ENCODE results near the gene INPP5A. TPM values are rescaled to one million over a fixed set of nuclear protein-coding genes. Genes with fewer than 3 reads are reported as not detected.

The INPP5A gene
- total and polyA plus RNA-seq, 4 donors = 12.4 to 39.9 (median 28.2) TPM

DNA sequence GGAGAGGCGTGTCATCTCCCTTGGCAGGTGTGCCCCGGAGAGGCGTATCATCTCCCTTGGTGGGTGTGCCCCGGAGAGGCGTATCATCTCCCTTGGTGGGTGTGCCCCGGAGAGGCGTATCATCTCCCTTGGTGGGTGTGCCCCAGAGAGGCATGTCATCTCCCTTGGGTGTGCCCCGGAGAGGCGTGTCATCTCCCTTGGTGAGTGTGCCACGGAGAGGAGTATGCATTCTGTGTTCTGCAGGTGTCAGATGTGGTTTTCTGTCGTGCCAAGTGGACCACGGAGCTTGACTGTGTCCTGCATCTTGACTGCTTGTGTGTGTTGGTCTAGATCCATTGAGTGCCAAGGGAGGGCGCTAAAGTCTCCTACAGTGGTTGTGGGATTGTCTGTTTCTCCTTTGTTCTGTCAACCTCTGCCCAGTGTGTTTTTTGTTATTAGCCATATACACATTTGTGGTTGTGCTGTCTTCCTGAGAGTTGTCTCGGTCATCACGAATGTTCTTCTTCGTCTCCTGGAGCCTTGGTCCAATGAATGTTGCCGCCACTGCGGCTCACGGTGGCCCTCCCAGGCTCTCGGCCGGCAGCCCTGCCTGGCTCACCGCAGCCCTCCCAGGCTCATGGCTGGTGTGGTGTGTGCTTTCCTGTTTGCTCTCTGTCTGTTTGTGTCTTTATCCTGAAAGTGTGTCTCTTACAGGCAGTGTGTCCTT, 96.8 kb downstream of the INPP5A start:
- ATAC-seq (ENCODE audit: insufficient read depth, low FRiP score) (no peak), DNase-seq (no peak)
- peaks cover 9 to 21% (median 18%) of the 10 kb centered on the region in 5 donors for H3K4me1 ChIP-seq (ENCODE audit: control insufficient read depth in 5 of 5, insufficient read depth in 5 of 5, low read length in 5 of 5)
- no peak overlapping the region for H3K27ac ChIP-seq (ENCODE audit: low read depth in 1 of 2, low read length in 1 of 2)
- no peak overlapping the region for H3K4me3 ChIP-seq
- H3K9ac ChIP-seq (ENCODE audit: insufficient read depth in 1 of 2, low read length in 2 of 2) = no peak overlapping the region
- H3K36me3 ChIP-seq (ENCODE audit: control insufficient read depth in 4 of 4, insufficient read depth in 4 of 4, low read length in 4 of 4) = no peaks in the 10 kb centered on the region
- 83 to 88% methylated on average over 22 of the region's 22 CpGs for WGBS, 2 donors
- TF ChIP-seq, protein P1, sequence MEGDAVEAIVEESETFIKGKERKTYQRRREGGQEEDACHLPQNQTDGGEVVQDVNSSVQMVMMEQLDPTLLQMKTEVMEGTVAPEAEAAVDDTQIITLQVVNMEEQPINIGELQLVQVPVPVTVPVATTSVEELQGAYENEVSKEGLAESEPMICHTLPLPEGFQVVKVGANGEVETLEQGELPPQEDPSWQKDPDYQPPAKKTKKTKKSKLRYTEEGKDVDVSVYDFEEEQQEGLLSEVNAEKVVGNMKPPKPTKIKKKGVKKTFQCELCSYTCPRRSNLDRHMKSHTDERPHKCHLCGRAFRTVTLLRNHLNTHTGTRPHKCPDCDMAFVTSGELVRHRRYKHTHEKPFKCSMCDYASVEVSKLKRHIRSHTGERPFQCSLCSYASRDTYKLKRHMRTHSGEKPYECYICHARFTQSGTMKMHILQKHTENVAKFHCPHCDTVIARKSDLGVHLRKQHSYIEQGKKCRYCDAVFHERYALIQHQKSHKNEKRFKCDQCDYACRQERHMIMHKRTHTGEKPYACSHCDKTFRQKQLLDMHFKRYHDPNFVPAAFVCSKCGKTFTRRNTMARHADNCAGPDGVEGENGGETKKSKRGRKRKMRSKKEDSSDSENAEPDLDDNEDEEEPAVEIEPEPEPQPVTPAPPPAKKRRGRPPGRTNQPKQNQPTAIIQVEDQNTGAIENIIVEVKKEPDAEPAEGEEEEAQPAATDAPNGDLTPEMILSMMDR (IDR thresholded peaks at IDR 0.05; ENCODE audit: control extremely low read depth, extremely low read depth) = no peak
- no peaks in the 10 kb centered on the region for H3K27me3 ChIP-seq (ENCODE audit: control insufficient read depth in 3 of 3, insufficient read depth in 3 of 3, low read length in 2 of 3)
- H3K9me3 ChIP-seq (ENCODE audit: control insufficient read depth in 4 of 4, insufficient read depth in 3 of 4, low read length in 3 of 4) = no peaks in the 10 kb centered on the region

DNA sequence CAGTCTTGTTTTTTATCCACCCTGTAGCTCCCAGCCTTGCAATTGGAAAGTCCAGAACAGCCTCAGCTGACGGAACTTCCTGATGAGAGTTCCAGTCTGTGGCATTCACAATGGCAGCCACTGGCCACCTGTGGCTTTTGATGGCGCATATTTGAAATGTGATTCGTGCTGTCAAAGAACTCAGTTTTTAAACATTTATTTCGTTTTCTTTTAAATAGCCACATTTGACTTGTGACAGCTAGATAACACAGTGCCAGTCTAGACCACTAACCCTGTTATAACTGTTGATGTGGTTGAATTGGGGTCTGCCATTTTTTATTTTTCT, 97.3 kb downstream of the INPP5A start:
- Histone ChIP-seq H3K9ac (ENCODE audit: insufficient read depth in 1 of 2, low read length in 2 of 2) (no peak overlapping the region), H3K9me3 (ENCODE audit: control insufficient read depth in 4 of 4, insufficient read depth in 3 of 4, low read length in 3 of 4) (peaks cover 0 to 1% (median 0%) of the 10 kb centered on the region in 4 donors), H3K4me3 (no peak overlapping the region), H3K27me3 (ENCODE audit: control insufficient read depth in 3 of 3, insufficient read depth in 3 of 3, low read length in 2 of 3) (no peaks in the 10 kb centered on the region), H3K27ac (ENCODE audit: low read depth in 1 of 2, low read length in 1 of 2) (no peak overlapping the region), H3K36me3 (ENCODE audit: control insufficient read depth in 4 of 4, insufficient read depth in 4 of 4, low read length in 4 of 4) (no peaks in the 10 kb centered on the region), H3K4me1 (ENCODE audit: control insufficient read depth in 5 of 5, insufficient read depth in 5 of 5, low read length in 5 of 5) (peaks cover 9 to 20% (median 15%) of the 10 kb centered on the region in 5 donors)
- DNase-seq (no peak), ATAC-seq (ENCODE audit: insufficient read depth, low FRiP score) (no peak)
- TF ChIP-seq, protein P1 (IDR thresholded peaks at IDR 0.05; ENCODE audit: control extremely low read depth, extremely low read depth) = no peak
- WGBS, 2 donors = 79 to 91% methylated on average over 4 of the region's 4 CpGs

DNA sequence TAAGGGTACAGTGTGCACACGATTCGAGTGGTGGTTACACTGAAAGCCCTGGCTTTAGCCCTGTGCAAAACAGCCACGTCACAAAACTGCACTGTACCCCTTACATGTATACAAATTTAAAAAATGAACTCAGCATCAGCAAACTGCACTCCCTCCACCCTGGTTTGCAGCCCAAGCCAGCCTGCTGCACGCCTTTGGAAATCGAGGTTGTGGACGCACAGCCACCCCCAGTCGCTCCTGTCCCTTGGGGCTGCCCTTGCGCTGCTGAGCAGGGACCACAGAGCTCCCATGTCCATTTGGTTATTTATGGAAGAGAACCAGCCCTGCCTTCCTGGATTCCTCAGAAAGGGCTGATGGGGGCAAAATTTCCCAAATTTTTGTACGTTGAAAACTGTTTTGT, 98.8 kb downstream of the INPP5A start:
- H3K4me1 ChIP-seq (ENCODE audit: control insufficient read depth in 5 of 5, insufficient read depth in 5 of 5, low read length in 5 of 5) = peaks cover 9 to 15% (median 14%) of the 10 kb centered on the region in 5 donors
- H3K9ac ChIP-seq (ENCODE audit: insufficient read depth in 1 of 2, low read length in 2 of 2) = no peak overlapping the region
- no peak overlapping the region for H3K27ac ChIP-seq (ENCODE audit: low read depth in 1 of 2, low read length in 1 of 2)
- no peak overlapping the region for H3K4me3 ChIP-seq
- H3K9me3 ChIP-seq (ENCODE audit: control insufficient read depth in 4 of 4, insufficient read depth in 3 of 4, low read length in 3 of 4) = peaks cover 0 to 5% (median 0%) of the 10 kb centered on the region in 4 donors
- no peaks in the 10 kb centered on the region for H3K36me3 ChIP-seq (ENCODE audit: control insufficient read depth in 4 of 4, insufficient read depth in 4 of 4, low read length in 4 of 4)
- DNase-seq (peak in 1 of 3 donors; percentile 6), ATAC-seq (ENCODE audit: insufficient read depth, low FRiP score) (no peak)
- H3K27me3 ChIP-seq (ENCODE audit: control insufficient read depth in 3 of 3, insufficient read depth in 3 of 3, low read length in 2 of 3) = no peaks in the 10 kb centered on the region
- 88 to 91% methylated on average over 9 of the region's 9 CpGs for WGBS, 2 donors
- TF ChIP-seq, protein P1 (IDR thresholded peaks at IDR 0.05; ENCODE audit: control extremely low read depth, extremely low read depth) = no peak
